HG02759 (cell line): Measurements from ENCODE around the gene TMC5.
"Not testable (repeated sequence)": the region's sequence is repeated elsewhere in the genome, so short reads cannot be mapped to it uniquely, and the experiment has no call there.

ENCODE experiments used
- ATAC-seq: cut with Tn5 transposase; IDR thresholded peaks from one replicate; pipeline ENCODE4 v1.9.1; 2021; ENCODE audit warnings: mild to moderate bottlenecking, moderate library complexity; ENCODE audit not compliant: unreplicated experiment

Gene TMC5

DNA sequence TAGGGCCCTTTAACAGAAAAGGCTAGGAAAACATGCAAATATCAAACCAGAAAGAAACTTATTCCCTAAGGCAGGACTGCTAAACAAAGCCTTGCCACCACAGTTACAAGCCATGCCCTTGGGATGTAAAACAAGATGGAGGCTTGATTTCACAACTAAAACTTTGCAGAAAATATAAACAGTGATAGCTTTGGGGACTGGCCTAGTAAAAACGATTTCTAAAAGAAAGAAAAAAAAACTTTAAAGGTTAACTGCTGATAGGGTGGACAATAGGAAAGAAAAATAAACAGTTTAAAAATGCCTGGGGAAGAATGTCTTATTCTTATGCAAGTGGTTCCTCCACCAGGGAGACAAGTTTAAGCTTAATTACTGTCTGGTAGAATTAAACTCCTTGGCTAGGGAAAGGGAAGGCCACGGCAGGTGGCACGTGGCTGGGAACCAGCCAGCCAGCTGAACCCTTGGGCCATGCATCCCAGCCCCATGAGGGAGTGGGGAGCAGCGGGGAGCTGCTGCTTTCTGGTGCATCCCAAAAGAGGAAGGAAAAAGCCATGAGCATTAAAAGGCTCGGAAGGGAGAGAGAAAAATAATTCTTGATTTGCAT is 10.7 kb upstream of the TMC5 start:
- no peak for ATAC-seq

DNA sequence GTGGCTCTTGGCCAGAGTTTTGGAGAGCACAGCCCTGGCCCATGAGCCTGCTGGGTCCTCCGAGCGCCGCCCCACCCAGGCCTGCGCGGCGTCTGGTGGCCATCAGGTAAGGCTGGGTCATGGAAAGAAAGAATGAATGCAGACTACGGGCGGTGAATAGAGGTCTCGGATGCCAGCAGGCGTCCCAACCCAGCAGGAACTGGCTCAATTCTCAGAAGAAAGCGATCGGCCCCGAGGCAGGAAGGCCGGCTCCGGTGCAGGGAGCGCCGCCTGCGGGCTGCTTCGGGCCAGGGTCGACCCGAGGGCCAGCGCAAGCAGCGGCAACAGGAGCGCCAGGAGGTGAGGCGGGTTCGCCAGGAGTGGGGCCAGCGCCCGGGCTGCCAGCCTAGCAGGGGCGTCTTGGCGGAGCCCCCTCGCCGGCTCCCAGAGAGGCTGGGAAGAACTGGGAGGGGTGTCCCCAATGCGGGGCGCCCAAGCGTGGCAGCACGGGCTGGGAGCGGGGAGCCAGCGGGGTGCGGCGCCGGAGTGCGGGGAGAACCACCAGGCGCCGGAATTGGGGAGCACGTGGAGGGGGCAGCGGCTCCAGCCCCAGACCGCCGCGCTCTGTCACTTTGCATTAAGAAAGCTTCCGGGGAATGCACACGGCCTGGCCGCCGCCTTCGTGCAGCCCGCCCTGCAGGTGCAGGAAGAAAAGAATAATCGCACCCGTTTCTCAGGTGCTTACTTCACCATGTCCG is 7.1 kb upstream of the TMC5 start:
- no peak for ATAC-seq

GRCh38 chr16:19411298-19411697 is 6.4 kb upstream of the TMC5 start:
- ATAC-seq: no peak

GRCh38 chr16:19412055-19412454 is 5.6 kb upstream of the TMC5 start:
- ATAC-seq: not testable (repeated sequence)

- ATAC-seq: no peak
Measured at GRCh38 chr16:19415461-19415860, 2.2 kb upstream of the TMC5 start.

DNA sequence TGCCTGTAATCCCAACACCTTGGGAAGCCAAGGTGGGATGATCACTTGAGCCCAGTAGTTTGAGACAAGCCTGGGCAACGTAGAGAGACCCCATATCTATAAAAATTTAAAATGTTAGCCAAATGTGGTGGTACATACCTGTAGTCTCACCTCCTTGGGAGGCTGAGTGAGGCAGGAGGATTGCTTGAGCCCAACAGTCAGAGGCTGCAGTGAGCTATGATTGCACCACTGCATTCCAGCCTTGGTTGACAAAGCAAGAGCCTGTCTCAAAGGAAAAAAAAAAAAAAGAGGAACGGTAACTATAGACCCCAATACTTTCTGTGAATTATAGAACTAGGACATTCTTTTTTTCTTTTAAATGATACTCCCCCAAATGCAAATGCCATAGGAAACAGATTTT is 1.8 kb upstream of the TMC5 start:
- no peak for ATAC-seq

- ATAC-seq: no peak
Measured at GRCh38 chr16:19418200-19418599, 517 bp downstream of the TMC5 start.

GRCh38 chr16:19419698-19420075 is 2.0 kb downstream of the TMC5 start:
- no peak for ATAC-seq

DNA sequence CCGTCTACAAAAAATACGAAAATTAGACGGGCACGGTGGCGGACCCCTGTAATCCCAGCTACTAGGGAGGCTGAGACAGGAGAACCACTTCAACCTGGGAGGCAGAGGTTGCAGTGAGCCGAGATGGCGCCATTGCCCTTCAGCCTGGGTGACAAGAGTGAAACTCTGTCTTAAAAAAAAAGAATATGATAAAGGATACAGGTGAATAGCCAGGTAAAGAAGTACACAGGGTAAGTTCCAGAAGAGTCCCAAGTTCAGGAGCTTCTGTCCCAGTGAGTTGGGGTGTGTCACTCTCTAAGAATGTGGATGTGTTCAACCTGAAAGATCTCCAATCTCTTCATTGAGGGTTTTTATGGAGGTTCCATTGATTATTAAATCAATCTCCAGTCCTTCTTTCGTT is 6.8 kb downstream of the TMC5 start:
- no peak for ATAC-seq

- ATAC-seq: no peak
Measured at GRCh38 chr16:19430345-19430744, 12.7 kb downstream of the TMC5 start.

- ATAC-seq: no peak
Measured at GRCh38 chr16:19431636-19432340, 14.1 kb downstream of the TMC5 start.

- no peak for ATAC-seq
Measured at GRCh38 chr16:19432429-19432828, 14.7 kb downstream of the TMC5 start.

GRCh38 chr16:19434584-19434983 is 16.9 kb downstream of the TMC5 start:
- ATAC-seq: no peak

DNA sequence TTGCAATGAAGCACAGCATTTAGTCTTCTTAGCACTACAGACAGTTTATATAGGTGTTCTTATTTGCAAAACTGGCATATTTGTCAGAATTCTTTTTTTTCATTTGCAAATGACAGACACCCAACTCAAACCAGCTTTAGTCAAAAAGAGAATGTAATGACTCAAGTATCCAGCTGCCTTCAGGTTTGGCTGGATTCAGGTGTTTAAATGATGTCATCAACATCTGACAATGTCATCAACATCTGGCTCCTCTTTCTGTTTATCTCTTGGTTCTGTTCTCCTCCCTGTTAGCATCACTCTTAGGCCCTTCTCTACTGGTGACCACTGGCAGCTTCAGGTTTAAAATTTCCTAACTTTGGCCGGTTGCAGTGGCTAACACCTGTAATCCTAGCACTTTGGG is 18.9 kb downstream of the TMC5 start:
- no peak for ATAC-seq

DNA sequence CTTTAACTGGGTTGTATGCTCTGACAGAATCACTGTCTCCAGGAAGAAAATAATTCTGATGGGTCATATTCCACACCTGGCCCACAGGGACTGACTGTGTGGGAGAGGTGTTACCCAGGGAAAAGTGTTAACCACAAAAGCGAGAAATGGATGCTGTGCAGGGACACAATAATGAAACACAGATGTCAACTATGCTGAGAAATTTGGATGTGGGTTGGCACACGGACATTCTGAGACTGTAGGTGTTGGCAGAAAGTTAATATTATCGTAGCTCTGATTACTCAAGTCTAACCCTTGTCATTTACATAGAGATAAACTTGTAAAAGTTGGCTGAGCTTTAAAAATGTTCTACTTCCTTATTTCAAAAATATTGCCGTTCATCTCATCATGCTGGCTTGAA is 19.6 kb downstream of the TMC5 start:
- no peak for ATAC-seq

DNA sequence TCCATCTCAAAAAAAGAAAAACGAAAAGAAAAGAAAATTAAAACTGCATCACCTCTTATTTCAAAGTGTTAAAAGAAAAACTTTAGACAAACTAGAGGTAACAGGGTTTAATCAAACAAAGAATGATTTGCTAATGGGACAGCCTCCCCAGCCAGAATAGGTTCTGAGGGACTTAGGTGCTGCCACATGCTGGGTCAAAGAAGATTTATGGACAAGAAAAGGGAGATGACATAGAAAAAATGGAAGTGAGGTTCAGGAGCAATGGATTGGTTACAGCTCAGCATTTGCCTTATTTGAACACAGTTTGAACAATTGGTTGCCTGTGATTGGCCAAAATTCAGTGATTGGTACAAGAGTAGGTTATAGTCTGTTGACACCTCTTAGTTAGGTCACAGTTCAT is 21.1 kb downstream of the TMC5 start:
- ATAC-seq: no peak

DNA sequence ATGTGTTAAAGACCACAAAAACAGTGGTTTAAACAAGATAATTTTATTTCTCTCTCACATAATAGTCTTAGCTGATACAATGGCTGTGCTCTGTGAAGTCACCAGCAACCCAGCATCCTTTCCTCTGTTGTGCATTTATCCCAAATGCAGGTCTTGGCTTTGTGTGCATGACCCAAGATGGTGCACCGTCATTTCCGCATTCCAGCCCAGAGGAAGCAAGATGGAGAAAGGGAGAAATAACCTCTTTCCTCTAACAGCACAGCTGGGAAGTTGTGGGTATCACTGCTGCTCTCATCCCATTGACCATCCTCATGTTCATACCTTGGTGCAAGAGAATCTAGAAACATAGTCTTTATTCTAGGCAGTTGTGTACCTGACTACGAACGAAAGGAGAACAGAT is 21.8 kb downstream of the TMC5 start:
- ATAC-seq: no peak

GRCh38 chr16:19443659-19444058 is 26.0 kb downstream of the TMC5 start:
- no peak for ATAC-seq

DNA sequence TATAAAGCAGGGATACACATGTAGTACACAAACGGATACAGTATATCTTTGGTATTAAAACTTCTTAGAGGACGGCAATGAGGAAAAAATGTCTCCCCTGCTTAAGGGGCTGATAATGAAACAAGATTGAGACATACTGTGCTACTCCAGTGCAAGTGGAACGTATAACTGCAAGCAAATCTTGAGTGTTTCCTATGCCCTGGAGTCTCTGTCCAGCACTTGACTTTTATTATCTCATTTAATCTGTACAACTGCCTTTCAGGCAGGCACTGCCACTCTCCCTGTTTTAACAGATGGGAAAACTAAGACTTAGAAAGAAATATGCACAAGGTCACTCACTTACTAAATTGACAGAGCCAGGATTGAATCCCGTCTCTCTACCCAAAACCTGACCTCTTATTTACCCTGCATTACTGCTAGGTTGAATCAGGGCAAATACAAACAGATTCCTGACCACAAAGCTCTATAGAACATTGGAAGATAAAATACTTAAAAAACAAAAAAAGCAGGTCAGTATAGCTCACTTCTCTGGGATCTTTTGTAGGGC is 28.7 kb downstream of the TMC5 start:
- ATAC-seq: no peak

GRCh38 chr16:19446886-19447285 is 29.2 kb downstream of the TMC5 start:
- no peak for ATAC-seq

DNA sequence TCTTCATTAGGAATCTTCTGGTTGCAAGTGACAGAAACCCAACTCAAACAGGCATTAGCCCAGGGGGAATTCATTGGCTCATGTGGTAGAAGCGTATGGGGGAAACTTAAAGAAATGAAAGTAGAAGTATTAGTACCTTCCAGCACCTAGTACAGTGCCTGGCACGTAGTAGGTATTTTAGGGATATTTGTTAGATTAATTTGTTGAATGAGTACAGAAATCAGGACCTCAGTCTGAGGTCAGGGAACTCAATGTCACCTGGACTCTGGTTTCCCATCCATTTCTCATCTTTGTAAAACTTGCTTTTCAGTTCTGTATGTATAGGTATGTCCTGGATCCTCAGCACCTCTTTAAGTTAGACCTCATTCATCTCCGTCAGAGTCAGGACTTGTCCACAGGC is 32.5 kb downstream of the TMC5 start:
- ATAC-seq: no peak
